Naive thymus-derived CD8-positive, alpha-beta T cell (primary cell): ENCODE results near the gene USP7. TPM values are rescaled to one million over a fixed set of nuclear protein-coding genes. Genes with fewer than 3 reads are reported as not detected.
A peak's percentile ranks its signal among the peaks of the same experiment; 100 is the strongest.
"Not testable (repeated sequence)": the region's sequence is repeated elsewhere in the genome, so short reads cannot be mapped to it uniquely, and the experiment has no call there.

Source experiments
- ATAC-seq, 2 donors: fragments of 150-1000 bp; cut with Tn5 transposase in 1 of 2; sonication (Bioruptor Pico), chemical (Tn5 transposase) in 1 of 2; 1 replicate in 1 of 2; 2 replicates in 1 of 2; pipeline ENCODE4 v1.10.0; 2021; ENCODE audit warnings: mild to moderate bottlenecking in 2 of 2, moderate library complexity in 2 of 2
- POLR2A ChIA-PET: fragments of 350-600 bp; sonication (Branson Sonifier 250); formaldehyde crosslinking; loops from one replicate; lab custom pipeline; 2021; ENCODE audit warnings: antibody characterized with exemption; lab: Charles Lee
- DNase-seq, 10 donors: peaks; one replicate each; pipeline versions ENCODE4 v3.0.0 to v3.0.0-alpha.2; 2020 to 2022
- H3K27ac Mint-ChIP-seq, 10 donors: one replicate each; pipeline ENCODE4 v1.8.0; 2020 to 2022; ENCODE audit warnings: mild to moderate bottlenecking in 10 of 10, mixed read lengths in 10 of 10, moderate library complexity in 4 of 10, inconsistent platforms in 1 of 10
- H3K27me3 Mint-ChIP-seq, 5 donors: one replicate each; pipeline ENCODE4 v1.8.0; 2021 to 2022; ENCODE audit warnings: mixed read lengths in 5 of 5
- H3K36me3 Mint-ChIP-seq, 3 donors: one replicate each; pipeline ENCODE4 v1.8.0; 2020 to 2022; ENCODE audit warnings: mixed read lengths in 3 of 3, mild to moderate bottlenecking in 2 of 3, inconsistent platforms in 1 of 3
- H3K4me1 Mint-ChIP-seq, 4 donors: one replicate each; pipeline ENCODE4 v1.8.0; 2021 to 2022; ENCODE audit warnings: mixed read lengths in 4 of 4
- H3K4me3 Mint-ChIP-seq, 10 donors: one replicate each; pipeline ENCODE4 v1.8.0; 2020 to 2022; ENCODE audit warnings: mild to moderate bottlenecking in 10 of 10, mixed read lengths in 10 of 10, moderate library complexity in 6 of 10, inconsistent platforms in 1 of 10
- H3K9me3 Mint-ChIP-seq, 9 donors: one replicate each; pipeline ENCODE4 v1.8.0; 2020 to 2022; ENCODE audit warnings: mixed read lengths in 9 of 9, mild to moderate bottlenecking in 3 of 9, inconsistent platforms in 1 of 9, moderate library complexity in 1 of 9
- polyA plus RNA-seq, 3 donors: library from polyadenylated mRNA; unstranded; fragments of 300-500 nt; fragmentation: Illumina TruSeq; gene quantifications; one replicate each; pipeline ENCODE4 v1.2.3, GENCODE V29; 2021
- total RNA-seq, 8 experiments: library from RNA in 2 of 8; stranded (reverse) in 2 of 8; gene quantifications; one replicate each; pipeline ENCODE4 v1.2.3 and lab custom pipeline; 2021 to 2026

USP7 gene
- total and polyA plus RNA-seq, 5 experiments from 2014 or later = 6.4 to 207 (median 9.9) TPM

GRCh38 chr16:8848231-8848938, 115.3 kb downstream of the USP7 start:
- no peak for ATAC-seq
- Mint-ChIP-seq H3K27ac (peak overlapping the region in 2 of 10 donors; percentile 17 to 39), H3K27me3 (no peaks in the 10 kb centered on the region), H3K4me3 (no peak overlapping the region), H3K9me3 (no peaks in the 10 kb centered on the region), H3K36me3 (peaks cover 0 to 47% (median 5%) of the 10 kb centered on the region in 3 donors), H3K4me1 (peaks cover 23 to 42% (median 26%) of the 10 kb centered on the region in 4 donors)
- no peak for DNase-seq
- POLR2A ChIA-PET = no interaction called here

- no peaks in the 10 kb centered on the region for H3K27me3 Mint-ChIP-seq
- no peak for ATAC-seq
- peak overlapping the region in 1 of 10 donors; percentile 46 for H3K27ac Mint-ChIP-seq
- H3K36me3 Mint-ChIP-seq = peaks cover 0 to 39% (median 3%) of the 10 kb centered on the region in 3 donors
- no peak for DNase-seq
- peaks cover 19 to 38% (median 26%) of the 10 kb centered on the region in 4 donors for H3K4me1 Mint-ChIP-seq
- POLR2A ChIA-PET = interaction anchor here (1.1 kb wide), 1 partner anchor 23 kb away, joined by 3 read pairs; no protein-coding TSS in a partner anchor
- no peaks in the 10 kb centered on the region for H3K9me3 Mint-ChIP-seq
- no peak overlapping the region for H3K4me3 Mint-ChIP-seq
Measured at GRCh38 chr16:8847623-8848022, 116.1 kb downstream of the USP7 start.

- H3K4me3 Mint-ChIP-seq = no peak overlapping the region
- peaks cover 19 to 42% (median 30%) of the 10 kb centered on the region in 4 donors for H3K4me1 Mint-ChIP-seq
- ATAC-seq (no peak), DNase-seq (no peak)
- peak overlapping the region in 4 of 10 donors; percentile 16 to 43 (median 18) for H3K27ac Mint-ChIP-seq
- POLR2A ChIA-PET = interaction anchor here (1.1 to 1.6 kb wide), 2 partner anchors 22 to 23 kb away, joined by 3 to 6 read pairs; partner anchors contain the start of gene CARHSP1
- no peaks in the 10 kb centered on the region for H3K27me3 Mint-ChIP-seq
- peaks cover 0 to 39% (median 3%) of the 10 kb centered on the region in 3 donors for H3K36me3 Mint-ChIP-seq
- H3K9me3 Mint-ChIP-seq = no peaks in the 10 kb centered on the region
Measured at GRCh38 chr16:8847145-8847544, 116.6 kb downstream of the USP7 start.

GRCh38 chr16:8846401-8846932, 117.2 kb downstream of the USP7 start:
- H3K27me3 Mint-ChIP-seq = no peaks in the 10 kb centered on the region
- peaks cover 16 to 46% (median 29%) of the 10 kb centered on the region in 4 donors for H3K4me1 Mint-ChIP-seq
- peak overlapping the region in 3 of 10 donors; percentile 45 to 56 (median 51) for H3K27ac Mint-ChIP-seq
- no peaks in the 10 kb centered on the region for H3K9me3 Mint-ChIP-seq
- H3K4me3 Mint-ChIP-seq = no peak overlapping the region
- DNase-seq = no peak
- POLR2A ChIA-PET = interaction anchor here (1.1 to 1.6 kb wide), 2 partner anchors 22 to 24 kb away, joined by 3 to 6 read pairs; partner anchors contain the start of gene CARHSP1
- peaks cover 0 to 37% (median 3%) of the 10 kb centered on the region in 3 donors for H3K36me3 Mint-ChIP-seq
- no peak for ATAC-seq

- DNase-seq = no peak
- no peak overlapping the region for H3K4me3 Mint-ChIP-seq
- POLR2A ChIA-PET = interaction anchor here (1.6 kb wide), 1 partner anchor 23 kb away, joined by 6 read pairs; the partner anchor contains the start of gene CARHSP1
- H3K9me3 Mint-ChIP-seq = no peaks in the 10 kb centered on the region
- H3K4me1 Mint-ChIP-seq = peaks cover 12 to 43% (median 26%) of the 10 kb centered on the region in 4 donors
- peaks cover 0 to 35% (median 3%) of the 10 kb centered on the region in 3 donors for H3K36me3 Mint-ChIP-seq
- H3K27ac Mint-ChIP-seq = peak overlapping the region in 5 of 10 donors; percentile 11 to 84 (median 51)
- no peaks in the 10 kb centered on the region for H3K27me3 Mint-ChIP-seq
- ATAC-seq = no peak
Measured at GRCh38 chr16:8845699-8846298, 117.9 kb downstream of the USP7 start.

- H3K27ac Mint-ChIP-seq = peak overlapping the region in 2 of 10 donors; percentile 52 to 88
- not testable (repeated sequence) for H3K9me3 Mint-ChIP-seq
Measured at GRCh38 chr16:8843296-8843695, 120.4 kb downstream of the USP7 start.

More at GRCh38 chr16:8843296-8843695, 120.4 kb downstream of the USP7 start:
- POLR2A ChIA-PET, DNase-seq, ATAC-seq, H3K4me3 Mint-ChIP-seq, H3K27me3 Mint-ChIP-seq: not testable (repeated sequence)
- H3K36me3 Mint-ChIP-seq = peaks cover 0 to 21% (median 0%) of the 10 kb centered on the region in 3 donors
- H3K4me1 Mint-ChIP-seq = peaks cover 0 to 25% (median 16%) of the 10 kb centered on the region in 4 donors

Other genes with a start within 250 kb of the USP7 start
- gene TMEM186, start 166.3 kb downstream of the USP7 start, total RNA-seq = 10 to 100 TPM; 12.0 to 12.5 TPM
- 10 to 100 TPM; 10.3 to 15.8 (median 14.1) TPM for gene TMEM186, start 166.3 kb downstream of the USP7 start, polyA plus RNA-seq
- gene PMM2, start 166.1 kb downstream of the USP7 start, total RNA-seq = 10 to 100 TPM; 35.2 to 41.9 TPM
- 10 to 100 TPM; 21.4 to 26.0 (median 22.5) TPM for gene PMM2, start 166.1 kb downstream of the USP7 start, polyA plus RNA-seq
- 10 to 100 TPM; 59.6 to 61.2 TPM for gene CARHSP1, start 94.9 kb downstream of the USP7 start, total RNA-seq
- 10 to 100 TPM; 40.0 to 51.9 (median 48.5) TPM for gene CARHSP1, start 94.9 kb downstream of the USP7 start, polyA plus RNA-seq
- not detected for gene LITAFD, start 81.6 kb downstream of the USP7 start, total RNA-seq
- gene LITAFD, start 81.6 kb downstream of the USP7 start, polyA plus RNA-seq = not detected
- gene HAPSTR1, start 127.7 kb upstream of the USP7 start, total RNA-seq = 100 to 1,000 TPM in 1 of 2 experiments, 10 to 100 TPM in 1; 94.1 to 102 TPM
- 10 to 100 TPM in 2 of 3 donors, 1 to 10 TPM in 1; 9.9 to 16.5 (median 10.6) TPM for gene HAPSTR1, start 127.7 kb upstream of the USP7 start, polyA plus RNA-seq